Measurements from ENCODE around the gene KIAA0753.

DNA sequence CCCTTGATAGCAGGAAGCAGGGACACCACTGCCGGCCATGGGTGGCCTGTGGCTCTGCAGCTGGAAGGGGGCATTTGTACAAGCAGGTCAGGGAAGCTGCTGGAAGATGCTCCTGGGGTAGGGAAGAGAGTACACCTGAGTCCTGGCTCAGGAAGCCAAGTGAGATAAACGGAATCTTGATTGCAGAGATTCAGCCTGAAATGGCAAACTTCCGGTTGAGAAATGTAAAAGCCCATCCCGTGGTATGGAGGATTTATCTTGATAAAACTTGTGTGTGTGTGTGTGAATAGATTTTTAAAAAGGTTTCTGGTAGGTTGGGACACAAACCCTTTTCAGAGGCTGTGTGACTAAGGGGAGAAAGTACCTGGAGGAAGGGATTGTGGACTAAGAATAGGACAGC is 40.7 kb upstream of the KIAA0753 start:
- TF ChIP-seq, protein P1, sequence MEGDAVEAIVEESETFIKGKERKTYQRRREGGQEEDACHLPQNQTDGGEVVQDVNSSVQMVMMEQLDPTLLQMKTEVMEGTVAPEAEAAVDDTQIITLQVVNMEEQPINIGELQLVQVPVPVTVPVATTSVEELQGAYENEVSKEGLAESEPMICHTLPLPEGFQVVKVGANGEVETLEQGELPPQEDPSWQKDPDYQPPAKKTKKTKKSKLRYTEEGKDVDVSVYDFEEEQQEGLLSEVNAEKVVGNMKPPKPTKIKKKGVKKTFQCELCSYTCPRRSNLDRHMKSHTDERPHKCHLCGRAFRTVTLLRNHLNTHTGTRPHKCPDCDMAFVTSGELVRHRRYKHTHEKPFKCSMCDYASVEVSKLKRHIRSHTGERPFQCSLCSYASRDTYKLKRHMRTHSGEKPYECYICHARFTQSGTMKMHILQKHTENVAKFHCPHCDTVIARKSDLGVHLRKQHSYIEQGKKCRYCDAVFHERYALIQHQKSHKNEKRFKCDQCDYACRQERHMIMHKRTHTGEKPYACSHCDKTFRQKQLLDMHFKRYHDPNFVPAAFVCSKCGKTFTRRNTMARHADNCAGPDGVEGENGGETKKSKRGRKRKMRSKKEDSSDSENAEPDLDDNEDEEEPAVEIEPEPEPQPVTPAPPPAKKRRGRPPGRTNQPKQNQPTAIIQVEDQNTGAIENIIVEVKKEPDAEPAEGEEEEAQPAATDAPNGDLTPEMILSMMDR (IDR thresholded peaks at IDR 0.05) = no peak
- no peak for TF ChIP-seq POLR2A (IDR thresholded peaks at IDR 0.05)
